HG03575 (cell line): ENCODE results near the gene BNIP2.

Experiments used
- ATAC-seq: cut with Tn5 transposase; IDR thresholded peaks from one replicate; pipeline ENCODE4 v1.9.1; 2021; ENCODE audit not compliant: unreplicated experiment, insufficient number of reproducible peaks, low FRiP score; ENCODE audit errors: extremely low read depth

Gene BNIP2

DNA sequence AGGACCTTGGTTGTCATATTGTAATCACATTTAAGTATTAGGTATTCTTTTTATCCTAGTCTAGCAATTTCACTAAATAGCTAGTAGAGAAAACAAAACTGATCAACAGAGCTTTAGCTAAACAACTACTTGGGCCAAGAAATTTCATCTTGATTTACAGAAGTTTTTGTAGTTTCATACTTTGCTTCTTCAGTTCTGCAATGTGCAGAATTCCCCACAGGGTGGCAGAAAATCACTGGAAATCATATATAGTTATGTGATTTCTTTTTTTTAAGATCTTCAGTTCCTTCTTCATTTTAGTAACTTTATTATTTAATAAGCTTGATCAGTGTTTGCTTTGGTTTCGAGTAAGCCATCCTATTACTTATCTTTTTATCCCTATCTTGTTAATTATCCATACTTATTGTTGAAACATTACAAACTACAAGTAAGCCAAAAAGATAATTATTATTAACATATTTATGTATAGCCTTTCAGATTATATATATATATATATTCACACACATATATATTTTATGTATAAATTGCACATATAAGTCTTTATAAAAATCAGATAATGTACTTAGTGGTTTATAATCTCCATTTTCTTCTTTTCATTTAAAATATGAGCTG, 2.2 kb upstream of the BNIP2 start:
- ATAC-seq = no peak

DNA sequence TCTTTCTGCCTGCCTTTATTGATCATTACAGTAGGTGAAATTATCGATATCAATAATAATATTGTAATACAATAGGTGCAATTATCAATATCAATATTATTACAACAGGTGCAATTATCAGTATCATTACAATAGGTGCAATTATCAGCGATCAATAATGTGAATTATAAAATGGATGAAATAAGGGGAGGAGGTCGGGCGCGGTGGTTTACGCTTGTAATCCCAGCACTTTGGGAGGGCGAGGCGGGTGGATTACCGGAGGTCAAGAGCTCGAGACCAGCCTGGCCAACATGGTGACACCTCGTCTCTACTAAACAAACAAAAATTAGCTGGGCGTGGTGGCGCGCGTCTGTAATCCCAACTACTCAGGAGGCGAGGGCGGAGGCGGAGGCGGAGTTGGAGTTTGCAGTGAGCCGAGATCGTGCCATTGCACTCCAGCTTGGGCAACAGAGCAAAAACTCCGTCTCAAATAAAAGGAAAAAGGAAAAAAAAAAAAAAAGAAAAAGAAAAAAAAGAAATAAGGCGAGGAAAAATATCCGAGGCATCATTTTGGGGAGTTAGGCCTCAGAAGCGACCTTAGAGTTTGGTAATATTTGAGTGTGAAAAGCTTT, 611 bp upstream of the BNIP2 start:
- no peak for ATAC-seq

DNA sequence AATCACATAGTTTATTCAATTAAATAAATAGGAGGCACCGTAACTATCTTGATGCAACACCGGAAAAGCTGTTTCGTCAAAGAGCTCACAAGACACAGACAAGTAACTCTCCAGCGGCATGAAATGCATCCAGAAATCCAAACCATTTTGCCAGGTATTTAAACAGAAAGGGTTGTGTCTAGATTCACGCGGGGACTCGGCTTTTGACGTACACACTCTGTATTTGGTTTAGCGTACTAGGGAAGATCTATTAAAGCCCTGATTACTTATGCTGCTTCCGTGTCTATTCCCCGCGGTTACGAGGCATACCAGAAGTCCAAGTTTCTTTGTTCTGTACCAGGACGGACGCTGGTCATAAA, 718 bp downstream of the BNIP2 start:
- ATAC-seq = no peak

DNA sequence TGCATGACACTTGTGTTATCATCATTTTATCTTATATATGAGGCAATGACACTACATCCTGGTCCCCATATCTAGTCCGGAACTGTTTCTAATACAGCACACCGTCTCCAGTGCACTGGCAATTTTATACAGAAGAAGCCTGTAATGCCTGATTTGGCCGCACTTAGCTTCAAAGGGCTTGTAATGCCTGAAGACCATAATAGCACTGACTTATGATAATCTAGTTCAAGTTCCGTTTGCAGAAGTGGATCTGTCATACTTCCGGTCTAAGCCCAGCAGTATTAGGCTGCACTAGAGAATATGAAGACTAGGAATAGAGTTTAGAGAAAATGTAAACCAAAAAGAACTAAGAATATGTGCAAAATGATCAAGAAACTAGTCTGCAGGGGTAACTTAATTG, 1.3 kb downstream of the BNIP2 start:
- no peak for ATAC-seq

DNA sequence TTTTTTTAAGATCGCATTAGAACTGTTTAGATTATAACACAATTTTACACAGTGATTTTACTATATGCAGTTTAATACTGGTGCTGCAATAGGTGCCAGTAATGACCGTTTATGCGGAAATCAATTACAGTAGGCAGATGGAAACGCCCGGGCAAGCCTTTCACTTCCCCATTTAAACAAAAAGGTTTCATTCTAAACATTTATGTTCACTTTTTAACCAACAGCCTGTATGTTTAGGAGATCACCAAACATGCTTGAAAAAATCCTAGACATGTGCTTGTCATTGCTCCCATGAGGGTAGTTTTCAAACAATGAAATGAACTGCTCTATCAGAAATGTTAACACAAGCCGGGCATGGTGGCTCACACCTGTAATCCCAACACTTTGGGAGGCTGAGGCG, 2.7 kb downstream of the BNIP2 start:
- ATAC-seq = no peak

DNA sequence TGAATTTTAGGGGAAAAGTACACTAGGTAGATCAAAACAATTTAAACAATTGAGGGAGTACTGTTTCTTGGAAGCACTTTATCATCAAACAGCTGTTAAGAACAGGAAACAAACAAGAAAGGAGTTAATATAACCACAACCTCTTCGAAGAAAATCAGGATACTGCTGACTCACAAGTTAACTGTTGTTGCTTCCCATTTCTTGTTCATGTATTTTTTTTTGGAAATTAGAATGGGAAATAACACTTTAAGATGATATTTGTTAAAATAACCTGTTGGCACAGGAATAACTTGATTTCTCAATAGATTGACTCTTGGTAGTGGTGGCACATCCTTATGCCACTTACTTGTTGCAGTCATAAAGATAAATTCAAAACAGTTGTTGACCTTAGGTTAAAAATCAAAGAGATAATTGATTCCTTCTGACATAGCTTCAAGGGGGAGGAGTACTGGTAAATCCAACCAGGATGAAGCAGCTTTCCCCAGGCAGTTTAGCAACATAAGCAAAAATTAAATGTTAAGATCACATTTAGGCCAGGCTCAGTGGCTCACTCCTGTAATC, 3.3 kb downstream of the BNIP2 start:
- ATAC-seq = no peak

DNA sequence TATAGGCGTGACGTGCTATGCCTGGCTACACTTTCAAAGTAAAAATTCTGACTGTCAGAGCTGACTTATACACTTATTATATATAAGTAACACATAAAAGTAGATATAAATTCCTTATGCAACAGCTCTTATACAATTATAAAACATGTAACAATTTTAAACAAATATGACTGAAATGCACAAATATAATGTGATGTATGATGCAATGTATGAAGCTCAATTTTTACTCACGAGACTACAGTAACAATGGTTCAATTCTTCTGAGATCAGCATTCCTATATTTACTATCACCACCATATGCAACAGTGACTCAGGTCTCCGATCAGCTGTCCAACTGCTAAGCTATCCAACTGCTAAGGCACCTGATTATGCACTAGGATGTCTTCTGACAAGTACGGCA, 8.2 kb downstream of the BNIP2 start:
- ATAC-seq = no peak

DNA sequence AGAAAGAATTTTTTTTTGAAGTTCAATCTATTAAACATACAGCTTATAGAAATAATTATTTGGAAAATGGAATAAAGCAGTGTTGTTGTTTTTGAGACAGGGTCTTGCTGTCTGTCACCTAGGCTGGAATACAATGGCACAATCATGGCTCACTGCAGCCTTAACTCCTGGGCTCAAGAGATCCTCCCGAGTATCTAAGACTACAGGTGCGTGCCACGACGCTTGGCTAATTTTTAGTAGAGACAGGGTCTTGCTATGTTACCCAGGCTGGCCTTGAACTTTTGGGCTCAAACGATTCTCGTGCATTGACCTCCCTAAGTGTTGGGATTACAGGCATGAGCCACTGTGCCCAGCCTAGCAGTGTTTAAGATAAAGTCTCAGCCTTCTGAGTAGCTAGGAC, 8.8 kb downstream of the BNIP2 start:
- ATAC-seq = no peak

DNA sequence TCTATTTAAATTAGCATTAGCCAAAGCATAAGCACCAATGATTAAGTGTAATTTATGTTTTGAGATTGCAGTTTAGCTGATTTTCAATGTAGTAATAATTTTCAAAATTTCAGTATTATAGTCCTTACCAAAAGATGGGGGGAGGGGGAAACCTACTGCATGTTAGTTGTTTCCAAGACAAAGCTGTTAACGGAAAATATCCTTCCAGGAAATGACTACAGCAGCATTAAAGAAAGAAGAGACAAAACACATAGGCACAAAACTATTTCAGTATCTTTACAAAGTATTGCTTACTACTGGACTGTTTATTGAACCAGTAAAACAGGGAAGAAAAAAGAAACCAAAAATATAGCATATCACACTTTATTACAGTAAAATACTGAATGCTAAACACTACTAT, 10.5 kb downstream of the BNIP2 start:
- ATAC-seq = no peak

DNA sequence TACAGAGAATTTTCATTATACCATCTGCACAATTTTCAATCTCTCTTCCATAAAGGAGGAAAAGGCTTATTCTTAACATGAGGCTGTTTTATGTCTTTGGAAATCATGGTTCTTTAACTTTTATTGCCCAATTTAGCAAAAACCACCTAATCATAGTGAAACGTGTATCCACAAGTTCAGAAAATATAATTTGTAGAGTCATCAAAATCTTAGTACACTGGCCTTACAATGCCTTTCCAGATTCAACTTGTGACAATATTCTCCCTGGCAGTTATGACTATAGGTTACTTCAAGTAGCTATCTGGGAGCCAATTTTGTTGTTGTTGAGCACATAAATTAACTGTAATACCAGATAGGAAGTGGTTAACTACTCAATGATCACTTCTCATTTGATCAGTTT, 10.9 kb downstream of the BNIP2 start:
- no peak for ATAC-seq

DNA sequence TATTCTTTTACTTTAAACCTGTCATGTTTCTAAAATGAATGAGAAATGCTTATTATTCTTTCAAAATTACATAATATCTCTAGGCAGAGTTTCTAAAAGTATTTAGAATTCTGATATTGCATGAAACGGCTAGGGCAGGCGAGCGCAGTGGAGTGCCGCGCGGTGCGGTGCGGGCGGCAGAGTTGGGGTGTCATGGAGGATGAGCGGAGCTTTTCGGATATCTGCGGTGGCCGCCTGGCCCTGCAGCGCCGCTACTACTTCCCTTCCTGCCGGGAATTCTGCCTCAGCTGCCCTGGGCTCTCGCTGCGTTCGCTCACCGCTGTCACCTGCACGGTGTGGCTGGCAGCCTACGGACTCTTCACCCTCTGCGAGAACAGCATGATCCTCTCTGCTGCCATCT, 12.6 kb downstream of the BNIP2 start:
- no peak for ATAC-seq

DNA sequence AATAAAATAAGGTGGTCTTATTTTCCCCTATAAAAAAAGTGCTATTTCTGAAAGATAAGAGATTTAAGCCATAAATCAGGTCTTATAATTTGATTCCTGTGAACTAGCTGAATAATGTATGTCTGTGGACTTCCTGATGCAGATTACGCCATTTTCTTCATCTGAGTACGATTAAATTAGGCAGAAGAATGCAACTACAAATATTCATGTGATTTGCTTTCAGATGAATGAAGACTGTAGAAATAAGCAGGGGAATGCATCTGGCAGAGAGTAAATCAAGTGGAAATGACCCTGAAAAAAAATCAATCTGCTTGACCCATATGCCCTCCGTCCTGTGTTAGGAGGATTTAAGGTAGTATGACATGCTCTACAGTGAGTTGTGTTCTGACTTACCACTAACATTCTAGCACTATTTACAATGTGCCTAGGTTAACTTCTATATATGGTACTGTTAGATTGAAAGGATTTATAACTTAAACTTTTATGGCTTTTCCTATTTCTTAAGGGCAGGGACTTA, 14.7 kb downstream of the BNIP2 start:
- no peak for ATAC-seq

DNA sequence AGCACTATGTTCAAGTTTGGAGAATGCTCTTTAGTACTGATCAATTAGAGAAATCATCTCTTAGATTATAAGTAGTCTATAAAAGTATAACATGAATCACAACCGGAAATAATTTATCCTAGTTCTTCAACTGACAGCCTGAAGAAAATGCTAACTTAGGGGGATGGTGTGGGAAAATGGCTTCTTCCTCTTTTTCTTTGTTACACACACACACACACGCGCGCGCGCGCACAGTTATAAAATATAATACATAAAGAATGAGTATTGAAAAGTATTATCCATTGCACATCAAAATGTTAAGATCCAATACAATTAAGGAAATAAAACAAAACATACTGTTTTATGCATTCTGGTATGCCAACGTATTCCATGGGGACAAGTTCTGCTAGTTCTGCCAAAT, 20.6 kb downstream of the BNIP2 start:
- no peak for ATAC-seq

DNA sequence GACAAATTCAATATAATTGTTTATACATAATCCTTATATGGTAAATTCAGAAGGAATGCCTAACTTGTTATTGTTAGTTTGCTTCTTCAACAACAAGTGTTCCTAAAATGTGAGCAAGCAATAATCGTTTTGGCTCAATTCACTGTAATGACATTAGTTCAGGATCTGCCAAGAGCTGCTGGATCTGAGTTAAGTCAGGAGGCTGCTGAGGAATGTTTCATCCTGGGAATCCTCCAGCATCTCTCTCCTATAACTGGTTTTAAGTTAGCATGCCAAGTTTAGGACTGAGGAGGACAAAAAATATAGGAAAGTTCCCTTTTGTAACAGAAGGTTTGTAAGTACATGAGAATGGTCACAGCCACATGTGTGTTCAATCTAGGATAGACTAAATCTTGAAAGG, 26.9 kb downstream of the BNIP2 start:
- ATAC-seq = no peak

DNA sequence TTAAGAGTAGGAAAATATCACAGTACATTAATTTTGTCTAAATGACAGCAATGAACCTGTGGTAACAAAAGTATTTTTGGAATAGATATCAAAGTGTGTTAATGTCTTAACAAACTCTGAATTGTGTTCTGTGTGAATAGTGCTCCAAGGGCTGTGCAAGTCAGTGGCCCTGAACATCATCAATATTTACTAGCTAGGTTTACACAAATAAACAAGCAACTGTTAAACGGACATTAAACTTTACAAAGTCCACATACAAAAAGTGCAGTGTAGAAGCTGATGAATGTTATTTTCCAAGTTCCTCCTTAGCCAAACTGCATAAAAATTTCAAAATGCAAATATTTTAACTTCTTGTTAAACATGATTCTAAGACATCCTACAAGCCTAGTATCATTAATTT, 29.8 kb downstream of the BNIP2 start:
- ATAC-seq = no peak

DNA sequence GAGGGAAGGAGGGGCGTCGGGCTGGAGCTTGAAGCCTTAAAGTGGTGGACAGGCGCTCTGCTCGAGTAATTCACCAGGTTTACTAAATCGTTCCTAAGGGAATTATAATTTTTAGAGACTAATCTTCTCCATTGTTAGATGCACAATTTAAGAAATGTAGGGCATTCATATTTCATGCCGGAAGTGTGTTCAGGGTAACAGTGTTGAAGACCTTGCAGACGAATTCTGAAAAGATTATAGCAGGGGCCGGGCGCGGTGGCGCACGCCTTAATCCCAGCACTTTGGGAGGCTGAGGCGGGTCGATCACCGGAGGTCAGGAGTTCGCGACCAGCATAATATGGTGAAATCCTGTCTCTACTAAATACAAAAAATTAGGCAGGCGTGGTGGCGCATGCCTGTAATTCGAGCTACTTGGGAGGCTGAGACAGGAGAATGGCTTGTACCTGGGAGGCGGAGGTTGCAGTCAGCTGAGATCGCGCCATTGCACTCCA, 31.4 kb downstream of the BNIP2 start:
- no peak for ATAC-seq

DNA sequence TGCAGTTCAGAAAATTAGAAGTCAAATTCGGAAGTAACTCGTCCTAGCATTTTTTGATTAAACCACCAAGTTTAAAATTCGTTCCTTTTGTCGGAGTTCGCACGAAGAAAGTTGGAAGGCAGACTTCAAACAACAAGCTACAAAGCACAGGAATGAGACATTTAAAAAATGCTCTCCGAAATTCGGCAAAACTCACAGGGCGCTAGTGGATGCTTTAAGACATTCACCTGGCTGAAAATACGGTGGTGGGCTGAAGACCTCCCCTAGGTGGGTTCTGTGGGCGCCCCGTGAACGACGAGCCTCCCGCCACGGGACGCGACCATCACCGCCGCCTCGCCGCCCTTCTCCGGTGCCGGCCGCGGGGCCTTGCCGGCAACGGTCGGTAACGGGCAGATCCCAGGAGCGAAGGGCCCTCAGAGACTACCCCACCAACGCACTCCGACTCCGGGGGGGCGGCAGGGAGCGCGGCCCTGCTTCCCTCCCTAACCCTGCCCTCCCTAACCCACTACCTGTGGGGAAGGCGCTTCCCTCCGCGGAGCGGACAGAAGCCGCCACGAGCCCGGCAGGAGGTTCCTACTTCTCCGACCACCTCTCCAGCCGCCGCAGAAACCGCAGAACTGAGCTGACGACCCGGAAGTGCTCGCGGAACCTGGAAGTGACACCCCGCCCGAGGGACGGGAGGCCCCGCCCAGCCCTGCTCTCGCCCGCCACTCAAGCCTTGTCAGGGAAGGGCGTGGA, 32.1 kb downstream of the BNIP2 start, which contains the start of gene GTF2A2:
Gene GTF2A2 (minus strand): TSS at position 619 of the 738 bp plus-strand sequence. CDS start 5,238 bp downstream, outside the sequence.
- ATAC-seq = peak; percentile 62

DNA sequence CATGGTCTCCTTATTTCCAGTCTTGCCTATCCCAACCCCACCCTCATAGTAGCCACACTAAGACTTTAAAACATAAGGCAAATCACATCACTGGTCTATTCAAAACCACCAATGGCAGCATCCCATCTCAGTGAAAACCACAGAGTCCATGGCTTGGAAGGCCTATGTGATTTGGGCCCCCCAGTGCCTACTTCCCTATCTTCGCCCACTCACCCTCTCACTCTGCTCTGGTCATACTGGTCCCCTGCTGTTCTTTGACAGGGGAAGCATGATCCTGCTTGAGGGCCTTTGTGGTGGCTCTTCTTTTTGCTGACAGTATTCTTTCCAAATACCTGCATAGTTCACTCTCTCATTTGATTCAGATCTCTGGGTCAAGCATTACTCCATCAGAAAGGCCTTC, 35.1 kb downstream of the BNIP2 start:
- no peak for ATAC-seq

DNA sequence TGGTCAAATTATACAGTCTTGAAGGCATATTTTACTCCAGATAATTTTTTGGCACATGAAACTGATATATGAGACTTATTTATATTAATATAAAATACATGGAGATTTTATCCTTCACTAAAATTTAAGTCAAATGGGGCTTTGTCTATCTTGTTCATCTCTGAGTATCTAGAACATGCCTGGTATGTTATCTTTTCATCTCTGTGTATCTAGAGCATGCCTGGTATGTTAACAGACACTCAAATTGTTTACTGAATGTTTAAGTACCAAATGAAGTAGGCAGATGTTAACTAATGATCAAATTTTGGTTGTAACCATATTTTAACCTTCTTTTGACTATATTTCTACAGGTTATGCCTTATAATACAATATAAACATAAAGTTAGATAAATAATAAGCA, 39.5 kb downstream of the BNIP2 start:
- ATAC-seq = no peak

DNA sequence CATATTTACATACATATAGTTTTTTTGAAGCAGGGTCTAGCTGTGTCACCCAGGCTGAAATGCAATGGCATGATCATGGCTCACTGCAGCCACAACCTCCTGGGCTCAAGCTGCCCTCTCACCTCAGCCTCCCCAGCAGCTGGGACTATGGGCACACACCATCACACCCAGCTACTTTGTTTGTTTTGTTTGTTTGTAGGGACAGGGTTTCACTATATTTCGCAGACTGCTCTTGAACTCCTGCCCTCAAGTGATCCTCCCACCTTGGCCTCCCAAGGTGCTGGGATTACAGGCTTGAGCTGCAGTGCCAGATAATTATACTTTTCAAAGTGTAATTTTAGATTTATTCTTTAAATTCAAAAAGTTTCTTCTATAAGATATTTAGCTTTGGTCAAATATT, 42.0 kb downstream of the BNIP2 start:
- no peak for ATAC-seq
